Parathyroid adenoma (tissue), 2 donors: ENCODE data around the gene PTPN3.

ENCODE experiments used
- H2AFZ ChIP-seq: fragments of 300-600 bp; sonication (generic); one replicate; pipeline ENCODE4 v1.7.0; 2017; ENCODE audit warnings: antibody characterized with exemption, mild to moderate bottlenecking
- H3K27ac ChIP-seq: fragments of 300-600 bp; sonication (generic); one replicate; pipeline ENCODE4 v1.7.0; 2017
- H3K27me3 ChIP-seq: fragments of 300-600 bp; sonication (generic); one replicate; pipeline ENCODE4 v1.7.0; 2017; ENCODE audit warnings: low read length; ENCODE audit not compliant: control insufficient read depth, insufficient read depth
- H3K36me3 ChIP-seq: fragments of 300-600 bp; sonication (generic); one replicate; pipeline ENCODE4 v1.7.0; 2017; ENCODE audit warnings: low read length; ENCODE audit not compliant: control insufficient read depth, insufficient read depth
- H3K4me1 ChIP-seq: fragments of 300-600 bp; sonication (generic); one replicate; pipeline ENCODE4 v1.7.0; 2017; ENCODE audit warnings: control low read depth
- H3K4me2 ChIP-seq: fragments of 300-600 bp; sonication (generic); one replicate; pipeline ENCODE4 v1.7.0; 2017; ENCODE audit warnings: low read length
- H3K4me3 ChIP-seq: fragments of 300-600 bp; sonication (generic); one replicate; pipeline ENCODE4 v1.7.0; 2017; ENCODE audit warnings: low read depth, low read length
- H3K79me2 ChIP-seq: fragments of 300-600 bp; sonication (generic); one replicate; pipeline ENCODE4 v1.7.0; 2017; ENCODE audit warnings: control low read depth
- H3K9ac ChIP-seq: fragments of 300-600 bp; sonication (generic); one replicate; pipeline ENCODE4 v1.7.0; 2017; ENCODE audit warnings: mild to moderate bottlenecking
- H3K9me3 ChIP-seq: fragments of 300-600 bp; sonication (generic); one replicate; pipeline ENCODE4 v1.7.0; 2017; ENCODE audit warnings: low read length; ENCODE audit not compliant: control insufficient read depth
- TF ChIP-seq, protein P1 (sequence below): fragments of 300-600 bp; sonication (generic); IDR thresholded peaks from one replicate; pipeline ENCODE4 v1.7.0; 2017; ENCODE audit warnings: antibody characterized with exemption, mild to moderate bottlenecking
- donor health status: primary hyperparathyroidism.

PTPN3 gene

DNA sequence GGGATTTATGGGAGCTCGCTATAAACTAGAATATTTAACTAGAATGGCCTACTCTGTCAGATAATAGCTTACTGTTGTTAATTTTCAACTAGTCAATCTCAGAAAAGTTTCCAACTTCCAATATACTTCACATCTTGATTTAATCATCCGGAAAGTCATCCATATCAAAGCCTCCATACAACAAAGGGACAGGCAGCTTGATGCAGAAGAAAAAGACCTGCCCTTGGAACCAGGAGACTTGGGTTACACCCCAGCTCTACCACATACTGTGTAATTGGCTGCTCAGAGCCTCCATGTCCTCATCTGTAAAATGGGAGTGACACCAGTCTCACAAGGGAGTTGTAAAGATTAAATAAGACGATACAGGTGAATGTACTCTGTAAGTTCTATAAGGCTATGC, 1.9 kb downstream of the PTPN3 start:
- H3K4me3 ChIP-seq, result no peak overlapping the region
- H3K27ac ChIP-seq, result no peak overlapping the region
- H3K9ac ChIP-seq, result no peak overlapping the region
- no peaks in the 10 kb centered on the region for H3K9me3 ChIP-seq
- no peaks in the 10 kb centered on the region for H3K79me2 ChIP-seq
- H3K4me1 ChIP-seq, result no peaks in the 10 kb centered on the region
- no peaks in the 10 kb centered on the region for H3K36me3 ChIP-seq
- TF ChIP-seq, protein P1, sequence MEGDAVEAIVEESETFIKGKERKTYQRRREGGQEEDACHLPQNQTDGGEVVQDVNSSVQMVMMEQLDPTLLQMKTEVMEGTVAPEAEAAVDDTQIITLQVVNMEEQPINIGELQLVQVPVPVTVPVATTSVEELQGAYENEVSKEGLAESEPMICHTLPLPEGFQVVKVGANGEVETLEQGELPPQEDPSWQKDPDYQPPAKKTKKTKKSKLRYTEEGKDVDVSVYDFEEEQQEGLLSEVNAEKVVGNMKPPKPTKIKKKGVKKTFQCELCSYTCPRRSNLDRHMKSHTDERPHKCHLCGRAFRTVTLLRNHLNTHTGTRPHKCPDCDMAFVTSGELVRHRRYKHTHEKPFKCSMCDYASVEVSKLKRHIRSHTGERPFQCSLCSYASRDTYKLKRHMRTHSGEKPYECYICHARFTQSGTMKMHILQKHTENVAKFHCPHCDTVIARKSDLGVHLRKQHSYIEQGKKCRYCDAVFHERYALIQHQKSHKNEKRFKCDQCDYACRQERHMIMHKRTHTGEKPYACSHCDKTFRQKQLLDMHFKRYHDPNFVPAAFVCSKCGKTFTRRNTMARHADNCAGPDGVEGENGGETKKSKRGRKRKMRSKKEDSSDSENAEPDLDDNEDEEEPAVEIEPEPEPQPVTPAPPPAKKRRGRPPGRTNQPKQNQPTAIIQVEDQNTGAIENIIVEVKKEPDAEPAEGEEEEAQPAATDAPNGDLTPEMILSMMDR, result no peak
- no peak overlapping the region for H3K4me2 ChIP-seq
- H3K27me3 ChIP-seq, result no peaks in the 10 kb centered on the region
- H2AFZ ChIP-seq, result no peak overlapping the region

GRCh38 chr9:109493648-109494047, 4.5 kb downstream of the PTPN3 start:
- TF ChIP-seq, protein P1, result no peak
- Histone ChIP-seq H3K36me3 (no peaks in the 10 kb centered on the region), H3K79me2 (no peaks in the 10 kb centered on the region), H3K27me3 (no peaks in the 10 kb centered on the region), H2AFZ (no peak overlapping the region), H3K4me1 (no peaks in the 10 kb centered on the region), H3K4me3 (no peak overlapping the region), H3K9me3 (no peaks in the 10 kb centered on the region), H3K27ac (no peak overlapping the region), H3K4me2 (no peak overlapping the region), H3K9ac (no peak overlapping the region)

GRCh38 chr9:109491590-109491989, 6.5 kb downstream of the PTPN3 start:
- H3K4me2 ChIP-seq, result no peak overlapping the region
- H3K9ac ChIP-seq, result no peak overlapping the region
- no peak overlapping the region for H3K4me3 ChIP-seq
- no peaks in the 10 kb centered on the region for H3K36me3 ChIP-seq
- H3K27ac ChIP-seq, result no peak overlapping the region
- TF ChIP-seq, protein P1, result no peak
- H3K27me3 ChIP-seq, result no peaks in the 10 kb centered on the region
- H3K9me3 ChIP-seq, result no peaks in the 10 kb centered on the region
- no peak overlapping the region for H2AFZ ChIP-seq
- no peaks in the 10 kb centered on the region for H3K79me2 ChIP-seq
- no peaks in the 10 kb centered on the region for H3K4me1 ChIP-seq

GRCh38 chr9:109488791-109489492, 9.2 kb downstream of the PTPN3 start:
- no peak overlapping the region for H3K9ac ChIP-seq
- no peaks in the 10 kb centered on the region for H3K9me3 ChIP-seq
- TF ChIP-seq, protein P1, result no peak
- no peaks in the 10 kb centered on the region for H3K36me3 ChIP-seq
- H2AFZ ChIP-seq, result no peak overlapping the region
- no peaks in the 10 kb centered on the region for H3K4me1 ChIP-seq
- H3K4me2 ChIP-seq, result no peak overlapping the region
- H3K27ac ChIP-seq, result no peak overlapping the region
- H3K27me3 ChIP-seq, result no peaks in the 10 kb centered on the region
- no peak overlapping the region for H3K4me3 ChIP-seq
- no peaks in the 10 kb centered on the region for H3K79me2 ChIP-seq

- no peaks in the 10 kb centered on the region for H3K79me2 ChIP-seq
- no peak overlapping the region for H3K9ac ChIP-seq
- no peak overlapping the region for H3K27ac ChIP-seq
- no peaks in the 10 kb centered on the region for H3K4me1 ChIP-seq
- no peak overlapping the region for H3K4me3 ChIP-seq
- TF ChIP-seq, protein P1, result no peak
- no peak overlapping the region for H3K4me2 ChIP-seq
- H3K36me3 ChIP-seq, result no peaks in the 10 kb centered on the region
- no peaks in the 10 kb centered on the region for H3K27me3 ChIP-seq
- no peak overlapping the region for H2AFZ ChIP-seq
- H3K9me3 ChIP-seq, result no peaks in the 10 kb centered on the region
Measured at GRCh38 chr9:109488351-109488750, 9.8 kb downstream of the PTPN3 start.
